Keratinocyte (primary cell): ENCODE measurements around the gene TBC1D8. TPM values are rescaled to one million over a fixed set of nuclear protein-coding genes. Genes with fewer than 3 reads are reported as not detected.

ENCODE experiments used
- DNase-seq: peaks from one replicate; pipeline ENCODE4 v3.0.0-alpha.2; 2011; ENCODE audit warnings: low read depth, missing footprints, low spot score
- FAIRE-seq: peaks from 2 replicates; lab custom pipeline; 2011; peaks lifted over from hg19 to GRCh38; lab: Jason Lieb, UNC
- H2AFZ ChIP-seq: 2 replicates; pipeline ENCODE4 v1.6.0; 2012; ENCODE audit warnings: low read length, control low read depth, inconsistent platforms; ENCODE audit not compliant: control insufficient read depth
- H3K27ac ChIP-seq: 2 replicates; pipeline ENCODE4 v1.5.1; 2011; ENCODE audit warnings: low read length; ENCODE audit not compliant: control insufficient read depth, insufficient read depth
- H3K27me3 ChIP-seq: 3 replicates; pipeline ENCODE4 v1.6.0; 2011; ENCODE audit warnings: low read length; ENCODE audit not compliant: control insufficient read depth, insufficient read depth; ENCODE audit errors: extremely low read depth
- H3K36me3 ChIP-seq, 2 experiments: 2 replicates in 1 of 2; 3 replicates in 1 of 2; pipeline ENCODE4 v1.5.1; 2011; ENCODE audit warnings: low read length in 2 of 2, mild to moderate bottlenecking in 1 of 2; ENCODE audit not compliant: control insufficient read depth in 2 of 2, insufficient read depth in 2 of 2; ENCODE audit errors: extremely low read depth in 1 of 2
- H3K4me1 ChIP-seq: 3 replicates; pipeline ENCODE4 v1.5.1; 2011; ENCODE audit warnings: low read length; ENCODE audit not compliant: control insufficient read depth, insufficient read depth; ENCODE audit errors: extremely low read depth
- H3K4me2 ChIP-seq: 3 replicates; pipeline ENCODE4 v1.6.0; 2011; ENCODE audit warnings: low read depth, low read length; ENCODE audit not compliant: control insufficient read depth, insufficient read depth; ENCODE audit errors: extremely low read depth
- H3K4me3 ChIP-seq, 3 experiments: fragments of 200-600 bp in 1 of 3; sonication (generic) in 1 of 3; 2 replicates in 2 of 3; 3 replicates in 1 of 3; pipeline ENCODE4 v1.5.1; 2011 to 2016; ENCODE audit warnings: low read length in 3 of 3, mild to moderate bottlenecking in 3 of 3, control low read depth in 2 of 3, inconsistent platforms in 1 of 3, low read depth in 1 of 3, mixed read lengths in 1 of 3, mixed run types in 1 of 3, moderate library complexity in 1 of 3; ENCODE audit not compliant: control insufficient read depth in 2 of 3, insufficient read depth in 2 of 3; ENCODE audit errors: extremely low read depth in 1 of 3
- H3K79me2 ChIP-seq: 2 replicates; pipeline ENCODE4 v1.6.0; 2012; ENCODE audit warnings: low read length; ENCODE audit not compliant: control insufficient read depth, insufficient read depth
- H3K9ac ChIP-seq: 3 replicates; pipeline ENCODE4 v1.6.0; 2011; ENCODE audit warnings: low read length; ENCODE audit not compliant: control insufficient read depth, insufficient read depth; ENCODE audit errors: extremely low read depth
- H3K9me1 ChIP-seq: 3 replicates; pipeline ENCODE4 v1.6.0; 2011; ENCODE audit warnings: low read length; ENCODE audit not compliant: control insufficient read depth, insufficient read depth; ENCODE audit errors: extremely low read depth
- H3K9me3 ChIP-seq: 2 replicates; pipeline ENCODE4 v1.5.1; 2012; ENCODE audit warnings: low read depth, low read length; ENCODE audit not compliant: control insufficient read depth
- H4K20me1 ChIP-seq: 3 replicates; pipeline ENCODE4 v1.6.0; 2011; ENCODE audit warnings: low read length; ENCODE audit not compliant: control insufficient read depth, insufficient read depth; ENCODE audit errors: extremely low read depth
- CTCF ChIP-seq, 3 experiments: IDR thresholded peaks in 1 of 3; conservative IDR thresholded peaks in 1 of 3; optimal IDR thresholded peaks in 1 of 3; 2 replicates in 2 of 3; 3 replicates in 1 of 3; pipeline versions ENCODE3 to v1.5.1; 2011; ENCODE audit warnings: low read length in 3 of 3, mild to moderate bottlenecking in 3 of 3, moderate library complexity in 2 of 3, control low read depth in 1 of 3, inconsistent platforms in 1 of 3; ENCODE audit not compliant: insufficient read depth in 2 of 3; ENCODE audit errors: extremely low read depth in 1 of 3
- EZH2 ChIP-seq: IDR thresholded peaks from one replicate; pipeline ENCODE4 v1.6.1; 2012; ENCODE audit warnings: inconsistent platforms, mild to moderate bottlenecking, low read length, moderate library complexity
- dilution Hi-C: fragments of 300-500 bp; cut with MboI; formaldehyde crosslinking; loops from one replicate; pipeline ENCODE4 v1.7.0; 2020; ENCODE audit warnings: low sequenced_read_pairs; ENCODE audit not compliant: extremely low pct_ligation_motif_present
- polyA plus RNA-seq, 5 experiments: library from polyadenylated mRNA; depleted of rRNA in 3 of 5; stranded (reverse) in 3 of 5; stranded (forward) in 1 of 5; unstranded in 1 of 5; fragments of >200 nt; gene quantifications; 1 replicate in 1 of 5; 2 replicates in 3 of 5; 3 replicates in 1 of 5; pipeline versions ENCODE4 v1.2.1 to v1.2.3, GENCODE V29; 2011 to 2012; ENCODE audit warnings: missing spikeins in 2 of 5, low read depth in 1 of 5, low replicate concordance in 1 of 5

TBC1D8 gene
- polyA plus RNA-seq, 1 donor (not counting 4 experiments of a cell fraction or from before 2014, with no cell fraction given) = 13.8 TPM

GRCh38 chr2:101140237-101140636 lies 10.9 kb downstream of the TBC1D8 start:
- no peak overlapping the region for H3K4me2 ChIP-seq
- H4K20me1 ChIP-seq = no peaks in the 10 kb centered on the region
- H3K9me1 ChIP-seq = no peaks in the 10 kb centered on the region

GRCh38 chr2:101139495-101139894 lies 11.7 kb downstream of the TBC1D8 start:
- TF ChIP-seq EZH2 = no peak
- no peak for TF ChIP-seq CTCF (optimal IDR thresholded peaks at IDR 0.05 in 1 of 3, IDR thresholded peaks at IDR 0.05 in 1 of 3, conservative IDR thresholded peaks at IDR 0.05 in 1 of 3; ENCODE audit: extremely low read depth in 1 of 3, insufficient read depth in 2 of 3, low read length in 3 of 3)
- H3K9ac ChIP-seq = no peak overlapping the region
- FAIRE-seq (no peak), DNase-seq (no peak)
- dilution Hi-C loops = no loop called here
- peaks cover 72% of the 10 kb centered on the region for H3K79me2 ChIP-seq
- H4K20me1 ChIP-seq = no peaks in the 10 kb centered on the region
- no peak overlapping the region for H3K4me3 ChIP-seq
- H2AFZ ChIP-seq = no peak overlapping the region
- no peaks in the 10 kb centered on the region for H3K9me1 ChIP-seq
- H3K4me2 ChIP-seq = no peak overlapping the region
- H3K36me3 ChIP-seq = no peaks in the 10 kb centered on the region
- H3K4me1 ChIP-seq = no peaks in the 10 kb centered on the region
- no peaks in the 10 kb centered on the region for H3K27me3 ChIP-seq
- no peaks in the 10 kb centered on the region for H3K9me3 ChIP-seq
- H3K27ac ChIP-seq = no peak overlapping the region

More at GRCh38 chr2:101140237-101140636, 10.9 kb downstream of the TBC1D8 start:
- H3K36me3 ChIP-seq = no peaks in the 10 kb centered on the region
- no peak for DNase-seq
- no peak for FAIRE-seq
- peaks cover 75% of the 10 kb centered on the region for H3K79me2 ChIP-seq
- H3K27me3 ChIP-seq = no peaks in the 10 kb centered on the region
- dilution Hi-C loops = no loop called here
- H3K4me1 ChIP-seq = peaks cover 4% of the 10 kb centered on the region
- no peak overlapping the region for H3K4me3 ChIP-seq
- no peak overlapping the region for H3K27ac ChIP-seq
- H3K9me3 ChIP-seq = no peaks in the 10 kb centered on the region
- H2AFZ ChIP-seq = no peak overlapping the region
- no peak overlapping the region for H3K9ac ChIP-seq
- no peak for TF ChIP-seq EZH2
- no peak for TF ChIP-seq CTCF (optimal IDR thresholded peaks at IDR 0.05 in 1 of 3, IDR thresholded peaks at IDR 0.05 in 1 of 3, conservative IDR thresholded peaks at IDR 0.05 in 1 of 3; ENCODE audit: extremely low read depth in 1 of 3, insufficient read depth in 2 of 3, low read length in 3 of 3)
